Globus pallidus (tissue), 1 donor: ENCODE results near the gene OCSTAMP.

ENCODE experiments used
- DNase-seq: peaks from one replicate; pipeline ENCODE4 v3.0.0-alpha.2; 2015; ENCODE audit warnings: low spot score

OCSTAMP gene

GRCh38 chr20:46553926-46554325 is 3.5 kb upstream of the OCSTAMP start:
- DNase-seq: no peak

- no peak for DNase-seq
Observed at GRCh38 chr20:46552460-46553420, 2.3 kb upstream of the OCSTAMP start.

DNA sequence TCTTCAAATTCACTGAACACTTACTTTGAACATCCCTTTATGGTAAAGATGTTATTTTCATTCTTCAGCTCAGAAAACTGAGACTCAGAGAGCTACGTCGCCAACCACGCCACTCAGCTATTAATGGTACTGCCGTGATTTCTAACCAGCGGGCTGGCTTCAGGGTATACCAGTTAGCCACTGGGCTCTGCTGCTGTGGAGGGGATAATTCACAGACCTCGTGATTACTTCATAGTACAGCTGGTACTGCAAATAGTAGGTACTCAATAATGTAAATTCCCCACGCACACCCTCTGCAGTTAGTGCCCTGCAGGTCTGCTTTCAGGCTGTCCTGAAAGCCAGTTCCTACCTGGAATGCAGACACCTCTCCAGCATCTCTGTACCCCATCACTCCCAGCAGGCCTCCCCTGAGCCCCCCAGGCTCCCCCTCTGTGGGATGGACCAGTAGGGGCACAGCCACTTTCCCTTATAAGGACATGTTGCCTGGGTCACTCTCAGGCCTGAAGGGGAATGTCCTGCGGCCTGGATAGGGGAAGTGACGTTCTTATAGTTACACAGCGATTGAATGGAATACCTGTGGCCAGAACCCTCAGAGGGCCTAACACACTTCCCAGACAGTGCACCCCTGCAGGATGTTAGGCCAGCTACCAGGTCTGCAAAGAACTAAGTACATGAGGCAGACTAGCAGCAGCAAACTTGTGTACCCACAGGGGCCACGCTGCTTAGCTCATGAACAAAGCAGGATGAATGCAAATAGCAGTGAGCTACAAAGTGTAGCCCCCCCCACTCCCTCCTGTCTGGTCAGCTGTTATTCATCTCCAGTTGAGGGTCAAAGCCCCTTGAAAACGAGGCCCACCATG is 1.3 kb upstream of the OCSTAMP start:
- DNase-seq: no peak

GRCh38 chr20:46549188-46549972 is 1.1 kb downstream of the OCSTAMP start:
- no peak for DNase-seq

DNA sequence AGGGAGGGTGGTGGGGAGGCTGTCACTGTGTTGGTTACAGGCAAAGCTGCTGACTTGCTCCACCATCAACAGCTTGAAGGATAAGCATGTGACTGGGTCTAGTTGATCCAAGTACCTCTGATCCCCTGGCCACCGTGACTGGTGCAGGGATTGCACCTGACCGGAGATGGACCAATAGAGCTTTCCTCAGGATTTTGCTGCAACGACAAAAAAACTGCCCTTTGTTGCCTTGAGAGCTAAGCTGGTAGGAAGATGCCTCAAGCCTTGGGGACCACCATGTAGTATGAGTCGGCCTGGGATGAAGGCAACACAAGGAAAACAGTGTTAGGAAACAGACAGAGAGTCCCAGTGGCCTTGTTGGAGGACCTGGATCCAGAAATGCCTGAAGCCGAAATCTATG is 1.8 kb downstream of the OCSTAMP start:
- DNase-seq: no peak

GRCh38 chr20:46547995-46548394 is 2.5 kb downstream of the OCSTAMP start:
- DNase-seq: no peak

DNA sequence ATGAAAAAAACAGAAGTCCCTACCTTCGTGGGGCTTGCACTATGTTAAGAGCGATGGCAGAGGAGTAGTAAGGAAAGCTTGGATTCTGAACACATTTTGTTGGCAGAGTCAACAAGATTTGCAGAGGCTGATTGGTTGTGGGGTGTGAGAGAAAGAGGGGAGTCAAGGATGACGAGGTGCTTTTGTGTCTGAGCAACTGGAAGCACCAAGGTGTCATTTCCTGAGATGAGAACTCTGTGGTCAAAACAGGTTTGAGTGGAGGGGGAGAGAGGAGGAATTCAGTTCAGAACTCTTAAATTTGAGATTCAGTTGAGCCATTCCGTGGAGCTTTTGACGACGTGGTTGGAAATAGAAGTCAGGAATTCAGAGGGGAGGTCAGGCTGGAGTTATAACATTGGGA is 3.5 kb downstream of the OCSTAMP start:
- no peak for DNase-seq

GRCh38 chr20:46546298-46546697 is 4.2 kb downstream of the OCSTAMP start:
- no peak for DNase-seq

- no peak for DNase-seq
Observed at GRCh38 chr20:46545827-46546138, 4.7 kb downstream of the OCSTAMP start.

DNA sequence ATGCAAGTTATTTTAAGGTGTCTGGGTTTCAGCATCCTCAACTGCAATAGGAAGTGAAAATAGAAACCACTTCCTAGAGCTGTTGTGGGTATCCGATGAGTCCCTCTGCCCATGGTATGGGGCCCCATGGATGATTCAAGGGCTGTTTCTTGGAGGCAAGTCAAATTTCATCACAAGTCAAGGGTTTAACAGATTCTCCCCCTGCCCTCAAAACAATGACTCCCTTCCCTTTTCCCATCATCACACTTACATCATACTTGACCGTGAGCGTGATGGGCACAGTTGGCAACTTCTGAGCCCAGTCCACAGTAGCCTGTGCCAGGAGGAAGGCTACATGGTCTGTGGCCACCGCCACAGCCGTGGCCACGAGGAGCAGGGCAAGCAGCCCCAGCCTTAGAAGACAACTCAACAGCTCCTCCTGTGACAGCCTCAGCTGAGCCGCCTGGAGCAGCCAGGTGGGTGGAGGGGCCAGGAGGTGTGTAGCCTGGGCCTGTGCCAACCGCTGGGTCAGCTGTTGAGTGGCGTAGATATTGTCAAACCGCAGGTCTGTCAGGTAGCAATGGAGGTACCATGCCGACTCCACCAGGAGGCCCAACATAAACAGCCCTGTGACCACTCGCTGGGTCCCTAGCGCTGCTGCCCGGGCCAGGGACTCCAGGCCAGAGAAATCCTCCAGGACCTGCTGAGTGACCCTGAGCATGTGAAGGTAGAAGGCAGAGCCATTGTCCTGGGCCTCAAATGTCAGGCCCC is 5.2 kb downstream of the OCSTAMP start:
- DNase-seq: no peak

DNA sequence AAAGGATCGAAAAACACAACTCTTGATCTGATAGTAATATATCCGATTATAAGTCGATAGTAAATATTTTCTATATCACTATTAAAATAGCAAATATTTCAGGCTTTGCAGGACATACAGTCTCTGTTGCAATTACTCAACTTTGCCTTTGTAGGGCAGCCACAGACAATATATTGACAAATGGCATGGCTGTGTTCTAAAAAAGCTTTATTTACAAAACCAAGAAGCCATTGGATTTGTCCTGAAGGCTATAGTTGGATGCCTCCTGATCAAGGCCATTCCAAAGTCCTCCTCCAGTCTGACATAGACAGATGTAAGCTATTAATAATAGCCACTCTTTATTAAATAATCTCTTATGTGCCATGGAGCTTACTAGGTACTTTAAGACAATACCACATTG is 5.9 kb downstream of the OCSTAMP start:
- DNase-seq: no peak

DNA sequence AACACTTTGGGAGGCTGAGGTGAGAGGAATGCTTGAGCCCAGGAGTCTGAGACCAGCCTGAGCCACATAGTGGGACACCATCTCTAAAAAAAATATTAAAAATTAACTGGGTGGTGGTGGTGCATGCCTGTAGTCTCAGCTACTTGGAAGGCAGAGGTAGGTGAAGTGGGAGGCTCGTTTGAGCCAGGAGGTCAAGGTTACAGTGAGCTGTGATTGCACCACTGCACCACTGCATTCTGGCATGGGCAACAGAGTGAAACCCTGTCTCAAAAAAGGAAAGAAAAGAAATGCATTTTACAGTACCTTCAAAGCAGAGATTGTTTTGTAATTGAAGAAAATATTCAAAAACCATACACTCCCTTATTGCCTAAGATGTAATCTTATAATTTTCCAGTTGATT is 6.5 kb downstream of the OCSTAMP start:
- DNase-seq: no peak

- DNase-seq: no peak
Observed at GRCh38 chr20:46543033-46543432, 7.4 kb downstream of the OCSTAMP start.

- DNase-seq: no peak
Observed at GRCh38 chr20:46541229-46541935, 9.1 kb downstream of the OCSTAMP start.

DNA sequence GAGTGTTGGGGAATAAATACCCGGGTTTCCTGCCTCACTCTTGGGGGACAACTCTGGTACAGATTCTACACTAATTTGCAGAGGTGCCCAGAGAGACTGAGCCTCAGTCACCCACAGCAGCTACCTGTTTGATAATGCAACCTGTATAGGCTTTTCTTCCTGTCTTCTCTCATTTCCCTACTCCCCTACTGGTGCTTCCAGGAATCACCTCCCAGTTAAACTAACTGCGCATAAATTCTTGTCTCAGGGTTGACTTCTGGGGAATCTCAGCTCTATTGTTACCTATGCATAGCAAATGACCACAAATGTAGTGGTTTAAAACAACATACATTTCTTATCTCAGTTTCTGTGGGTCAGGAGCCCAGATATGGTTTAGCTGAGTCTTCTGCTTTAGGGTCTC is 11.3 kb downstream of the OCSTAMP start:
- no peak for DNase-seq

DNA sequence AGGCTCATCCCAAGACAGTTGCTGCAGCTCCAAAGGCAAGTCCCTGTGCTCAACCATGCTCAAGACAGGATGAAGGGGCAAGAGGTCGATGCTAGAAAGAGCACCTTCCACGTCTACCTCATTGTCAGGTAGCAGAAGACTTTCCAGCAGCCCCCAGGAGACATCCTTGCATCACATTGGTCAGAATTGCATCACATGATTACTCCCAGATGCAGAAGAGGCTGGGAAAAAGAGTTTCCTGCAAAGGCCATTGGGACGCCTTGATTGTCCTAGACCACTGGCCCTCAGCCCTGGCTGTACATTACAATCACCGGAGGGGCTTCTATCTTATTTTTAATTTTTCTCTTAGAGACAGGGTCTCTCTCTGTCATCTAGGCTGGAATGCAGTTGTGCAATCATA is 19.8 kb downstream of the OCSTAMP start:
- DNase-seq: no peak

GRCh38 chr20:46523696-46524328 is 26.6 kb downstream of the OCSTAMP start:
- no peak for DNase-seq

DNA sequence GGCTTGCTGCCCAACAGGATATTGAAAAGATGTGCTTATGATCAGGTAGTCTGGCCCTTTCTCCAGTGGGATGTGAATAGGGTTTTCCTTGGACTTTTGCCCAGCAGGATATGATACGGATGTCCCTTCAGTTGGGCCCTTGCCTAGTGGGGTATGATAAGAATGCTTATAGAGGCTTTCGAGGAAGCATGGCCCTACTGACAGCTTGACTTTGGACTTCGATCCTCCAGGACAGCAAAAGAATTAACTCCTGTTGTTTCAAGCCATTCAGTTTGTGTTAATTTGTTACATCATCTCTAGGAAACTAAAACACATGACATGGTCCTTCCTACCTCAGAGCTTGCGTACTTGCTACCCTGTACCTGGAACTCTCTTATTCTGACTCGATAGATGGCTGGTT is 27.3 kb downstream of the OCSTAMP start:
- no peak for DNase-seq

DNA sequence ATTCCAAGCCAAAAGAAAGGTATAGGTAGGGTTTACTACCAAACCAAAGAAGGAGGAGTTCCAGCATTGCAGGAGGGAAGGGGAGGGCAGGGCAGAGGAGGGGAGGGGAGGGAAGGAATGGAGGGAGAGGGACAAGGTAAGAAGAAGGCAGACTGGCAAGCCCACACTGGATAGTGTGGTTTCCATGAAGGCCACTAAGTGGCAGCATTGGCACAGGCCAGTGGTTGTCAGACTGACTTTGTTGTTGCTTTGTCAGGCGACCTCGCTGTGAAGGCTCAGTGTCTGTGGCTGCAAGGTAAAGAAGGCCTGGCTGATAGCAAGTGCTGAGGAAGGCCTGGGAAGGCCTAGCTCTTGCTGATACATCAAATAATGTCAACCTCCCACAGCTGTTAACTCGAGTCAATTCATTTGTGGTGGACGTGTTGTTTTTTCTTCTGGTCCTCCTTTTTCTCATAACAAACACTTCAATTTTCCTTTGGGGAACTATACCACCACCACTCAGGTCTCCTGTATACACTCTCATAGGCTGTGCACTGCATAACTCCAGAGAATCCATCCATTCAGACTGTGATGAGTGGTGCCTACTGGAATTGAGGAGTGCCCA is 29.4 kb downstream of the OCSTAMP start:
- DNase-seq: peak; percentile 40

GRCh38 chr20:46520540-46520939 is 29.9 kb downstream of the OCSTAMP start:
- DNase-seq: no peak
